Skeletal muscle tissue (tissue), 4 donors: ENCODE data around the gene SLIT3. TPM values are rescaled to one million over a fixed set of nuclear protein-coding genes. Genes with fewer than 3 reads are reported as not detected.

Source experiments
- H3K27ac ChIP-seq: one replicate; pipeline ENCODE4 v1.7.0; 2013; ENCODE audit warnings: mild to moderate bottlenecking, low read depth, low read length, inconsistent platforms
- H3K27me3 ChIP-seq, 3 donors: one replicate each; pipeline ENCODE4 v1.7.0; 2013; ENCODE audit warnings: low read length in 3 of 3; ENCODE audit not compliant: control insufficient read depth in 3 of 3, insufficient read depth in 3 of 3
- H3K36me3 ChIP-seq, 3 donors: one replicate each; pipeline ENCODE4 v1.7.0; 2013; ENCODE audit warnings: low read length in 3 of 3; ENCODE audit not compliant: control insufficient read depth in 3 of 3, insufficient read depth in 3 of 3
- H3K4me1 ChIP-seq, 3 donors: one replicate each; pipeline ENCODE4 v1.7.0; 2013; ENCODE audit warnings: low read length in 3 of 3, mild to moderate bottlenecking in 3 of 3; ENCODE audit not compliant: control insufficient read depth in 3 of 3, insufficient read depth in 3 of 3
- H3K4me3 ChIP-seq, 3 donors: one replicate each; pipeline ENCODE4 v1.7.0; 2013; ENCODE audit warnings: low read length in 3 of 3
- H3K9ac ChIP-seq, 3 donors: one replicate each; pipeline ENCODE4 v1.7.0; 2013; ENCODE audit warnings: low read length in 3 of 3, mild to moderate bottlenecking in 3 of 3, moderate library complexity in 2 of 3, low read depth in 1 of 3
- H3K9me3 ChIP-seq, 3 donors: one replicate each; pipeline ENCODE4 v1.7.0; 2013; ENCODE audit warnings: low read length in 3 of 3; ENCODE audit not compliant: control insufficient read depth in 3 of 3
- total RNA-seq: library from RNA; depleted of rRNA; stranded (reverse); fragments of >200 nt; gene quantifications from one replicate; pipeline ENCODE4 v1.2.3, GENCODE V29; 2014
- donor health status: Osteomylitis.

The SLIT3 gene
- total RNA-seq, 1 donor from 2014 or later = 7.8 TPM

DNA sequence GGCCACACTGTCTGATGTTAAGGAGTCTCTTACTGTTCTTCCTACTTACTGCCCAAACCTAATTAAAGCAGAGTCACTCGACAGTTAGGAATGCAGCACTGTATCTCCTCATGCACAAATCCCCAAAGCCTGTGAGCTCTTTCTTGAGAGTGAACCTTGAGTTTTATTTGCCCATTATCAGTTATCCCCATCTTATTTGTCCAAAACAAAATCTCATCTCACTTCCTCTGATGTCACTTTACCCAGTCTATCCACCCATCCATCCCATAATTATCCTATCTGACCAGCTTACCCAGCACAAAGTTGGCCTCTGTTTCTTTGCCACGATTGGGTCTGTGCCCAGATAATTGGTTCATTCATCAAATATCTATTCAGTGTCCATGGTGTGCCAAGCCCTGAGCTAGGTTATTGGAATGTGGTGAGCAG is 250.8 kb downstream of the SLIT3 start:
- Histone ChIP-seq H3K4me1 (no peaks in the 10 kb centered on the region), H3K27ac (no peak overlapping the region), H3K36me3 (no peaks in the 10 kb centered on the region), H3K9me3 (no peaks in the 10 kb centered on the region), H3K4me3 (no peak overlapping the region), H3K9ac (no peak overlapping the region), H3K27me3 (peaks cover 0 to 6% (median 0%) of the 10 kb centered on the region in 3 donors)

DNA sequence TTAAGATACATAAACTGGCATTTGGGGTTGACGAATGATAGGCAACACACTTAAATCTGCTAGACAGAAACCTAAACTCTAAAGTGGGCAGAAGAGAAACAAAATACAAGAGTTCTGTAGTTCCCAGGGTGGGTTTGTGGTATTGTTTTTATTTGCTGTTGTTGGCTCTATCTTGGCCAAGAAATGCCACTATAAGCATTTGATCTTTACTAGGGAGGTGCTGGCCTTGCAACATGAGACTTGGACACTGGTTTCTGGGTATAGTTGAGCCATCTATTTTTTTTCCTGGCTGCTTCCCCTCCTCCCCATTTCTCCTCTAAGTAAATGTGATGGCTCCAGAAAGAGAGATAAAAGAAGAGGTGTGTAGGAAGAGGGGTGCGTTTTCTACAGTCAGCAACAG is 251.2 kb downstream of the SLIT3 start:
- Histone ChIP-seq H3K27me3 (peaks cover 0 to 6% (median 0%) of the 10 kb centered on the region in 3 donors), H3K36me3 (no peaks in the 10 kb centered on the region), H3K27ac (no peak overlapping the region), H3K9ac (no peak overlapping the region), H3K4me1 (no peaks in the 10 kb centered on the region), H3K9me3 (no peaks in the 10 kb centered on the region), H3K4me3 (no peak overlapping the region)

DNA sequence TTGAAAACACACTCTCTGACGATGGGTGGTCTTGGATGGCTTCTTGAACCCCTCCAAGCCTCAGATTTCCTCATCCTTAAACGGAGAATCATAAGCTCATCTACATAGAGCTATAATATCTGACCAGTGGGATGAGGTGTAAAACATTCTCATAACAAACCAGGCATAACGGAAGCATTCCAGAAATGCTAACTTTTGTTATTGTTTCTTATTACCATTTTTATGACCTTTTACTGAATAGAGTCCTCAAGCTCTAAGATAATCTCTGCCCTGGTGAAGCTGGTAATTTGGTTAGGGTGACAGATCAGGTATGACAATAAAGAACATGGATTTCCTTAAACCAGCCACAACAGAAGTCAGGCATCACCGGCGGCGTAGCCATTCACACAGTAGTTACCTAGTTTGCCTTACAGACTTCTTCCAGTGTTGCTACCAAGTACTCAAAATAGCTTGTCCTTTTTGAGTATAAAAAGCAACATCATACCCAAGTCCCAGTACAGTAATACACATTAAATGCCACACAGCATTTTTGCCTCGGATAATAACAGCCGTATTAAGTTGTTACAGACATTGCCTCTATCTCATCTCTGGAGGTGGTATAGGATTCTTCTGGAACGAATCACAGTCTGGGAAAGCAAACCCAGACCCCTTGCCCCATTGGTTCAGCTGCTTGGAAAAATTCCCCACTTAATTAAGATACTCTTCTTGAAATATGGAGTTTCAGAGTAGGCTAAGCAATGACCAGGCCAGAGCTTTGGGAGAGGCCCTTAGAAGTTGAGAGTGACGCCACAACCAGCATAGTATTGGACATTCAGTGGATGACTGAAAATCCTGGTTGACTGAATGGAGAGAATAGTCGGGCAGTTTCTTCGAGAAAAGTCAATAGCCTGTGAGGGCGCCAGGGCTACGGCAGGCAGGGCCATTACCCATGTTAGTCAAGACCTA is 252.5 kb downstream of the SLIT3 start:
- no peak overlapping the region for H3K9ac ChIP-seq
- no peak overlapping the region for H3K4me3 ChIP-seq
- no peaks in the 10 kb centered on the region for H3K4me1 ChIP-seq
- H3K9me3 ChIP-seq = peaks cover 0 to 4% (median 2%) of the 10 kb centered on the region in 3 donors
- no peaks in the 10 kb centered on the region for H3K36me3 ChIP-seq
- H3K27me3 ChIP-seq = peaks cover 0 to 6% (median 0%) of the 10 kb centered on the region in 3 donors
- H3K27ac ChIP-seq = no peak overlapping the region

GRCh38 chr5:169044962-169045361 is 256.0 kb downstream of the SLIT3 start:
- Histone ChIP-seq H3K27ac (no peak overlapping the region), H3K4me1 (no peaks in the 10 kb centered on the region), H3K27me3 (peaks cover 0 to 3% (median 0%) of the 10 kb centered on the region in 3 donors), H3K9me3 (peaks cover 0 to 4% (median 2%) of the 10 kb centered on the region in 3 donors), H3K36me3 (no peaks in the 10 kb centered on the region), H3K9ac (no peak overlapping the region), H3K4me3 (no peak overlapping the region)

GRCh38 chr5:169041180-169041579 is 259.8 kb downstream of the SLIT3 start:
- H3K9ac ChIP-seq = no peak overlapping the region
- peaks cover 0 to 4% (median 2%) of the 10 kb centered on the region in 3 donors for H3K9me3 ChIP-seq
- peaks cover 0 to 9% (median 0%) of the 10 kb centered on the region in 3 donors for H3K27me3 ChIP-seq
- H3K27ac ChIP-seq = no peak overlapping the region
- H3K4me1 ChIP-seq = no peaks in the 10 kb centered on the region
- no peak overlapping the region for H3K4me3 ChIP-seq
- H3K36me3 ChIP-seq = no peaks in the 10 kb centered on the region

- Histone ChIP-seq H3K9ac (no peak overlapping the region), H3K4me1 (no peaks in the 10 kb centered on the region), H3K9me3 (peaks cover 0 to 4% (median 2%) of the 10 kb centered on the region in 3 donors), H3K27ac (no peak overlapping the region), H3K27me3 (peaks cover 0 to 9% (median 0%) of the 10 kb centered on the region in 3 donors), H3K4me3 (no peak overlapping the region), H3K36me3 (no peaks in the 10 kb centered on the region)
Observed at GRCh38 chr5:169039592-169039991, 261.3 kb downstream of the SLIT3 start.

DNA sequence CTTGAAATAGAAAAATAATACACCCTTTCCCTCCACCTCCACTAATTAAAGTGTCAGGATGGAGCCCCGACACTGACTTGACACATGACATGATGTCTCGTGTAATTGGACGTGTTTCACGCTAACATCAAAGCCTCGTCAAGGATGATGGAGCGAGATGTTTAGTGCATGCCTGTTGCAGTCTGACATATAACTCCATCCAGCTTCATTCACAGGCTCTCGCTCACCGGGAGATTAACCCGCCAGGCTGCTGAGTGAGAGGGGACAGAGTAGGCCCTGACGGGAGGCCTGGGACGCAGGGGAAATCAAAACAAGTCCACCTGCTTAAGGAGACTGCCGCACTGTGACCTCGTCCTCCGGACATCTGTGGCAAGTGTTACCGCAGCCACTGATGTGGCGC is 263.5 kb downstream of the SLIT3 start:
- Histone ChIP-seq H3K9me3 (no peaks in the 10 kb centered on the region), H3K27ac (no peak overlapping the region), H3K36me3 (no peaks in the 10 kb centered on the region), H3K9ac (no peak overlapping the region), H3K4me1 (no peaks in the 10 kb centered on the region), H3K27me3 (peaks cover 0 to 9% (median 0%) of the 10 kb centered on the region in 3 donors), H3K4me3 (no peak overlapping the region)

- no peak overlapping the region for H3K9ac ChIP-seq
- H3K4me1 ChIP-seq = no peaks in the 10 kb centered on the region
- H3K4me3 ChIP-seq = no peak overlapping the region
- H3K27ac ChIP-seq = no peak overlapping the region
- no peaks in the 10 kb centered on the region for H3K36me3 ChIP-seq
- no peaks in the 10 kb centered on the region for H3K9me3 ChIP-seq
- peaks cover 0 to 9% (median 0%) of the 10 kb centered on the region in 3 donors for H3K27me3 ChIP-seq
Observed at GRCh38 chr5:169036079-169036805, 264.7 kb downstream of the SLIT3 start.

GRCh38 chr5:169029661-169030274 is 271.2 kb downstream of the SLIT3 start:
- H3K4me1 ChIP-seq = no peaks in the 10 kb centered on the region
- H3K9ac ChIP-seq = no peak overlapping the region

More at GRCh38 chr5:169029661-169030274, 271.2 kb downstream of the SLIT3 start:
- Histone ChIP-seq H3K36me3 (no peaks in the 10 kb centered on the region), H3K27ac (no peak overlapping the region), H3K27me3 (no peaks in the 10 kb centered on the region), H3K4me3 (no peak overlapping the region), H3K9me3 (no peaks in the 10 kb centered on the region)
